ENCODE results near the gene ACTR8. TPM values are rescaled to one million over a fixed set of nuclear protein-coding genes. Genes with fewer than 3 reads are reported as not detected.
A peak's percentile ranks its signal among the peaks of the same experiment; 100 is the strongest.

The ACTR8 gene
- total and polyA plus RNA-seq, 2 of the 13 experiments (the other 11 are each of a cell fraction or from before 2014, with no cell fraction given): 15.5 to 29.0 TPM

DNA sequence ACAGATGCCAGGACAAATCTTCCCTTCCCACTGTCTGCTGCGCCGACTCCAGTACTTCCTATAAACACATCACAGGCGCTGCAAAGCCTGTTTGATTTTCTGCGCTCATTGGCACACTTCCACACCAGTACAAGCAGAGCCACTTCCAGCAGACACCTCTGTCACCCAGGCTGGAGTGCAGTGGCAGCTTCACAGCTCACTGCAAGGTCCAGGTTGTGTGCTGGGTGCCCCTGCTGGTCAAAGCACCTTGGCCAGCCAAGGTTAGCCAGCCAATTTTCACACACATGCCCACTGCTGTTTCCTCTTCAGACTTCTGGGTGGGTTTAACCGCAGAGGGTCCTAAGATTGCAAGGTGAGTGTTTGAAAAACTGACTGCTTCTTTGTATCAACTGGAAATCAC lies 40.7 kb downstream of the ACTR8 start (continued):
- TF ChIP-seq, protein P1, sequence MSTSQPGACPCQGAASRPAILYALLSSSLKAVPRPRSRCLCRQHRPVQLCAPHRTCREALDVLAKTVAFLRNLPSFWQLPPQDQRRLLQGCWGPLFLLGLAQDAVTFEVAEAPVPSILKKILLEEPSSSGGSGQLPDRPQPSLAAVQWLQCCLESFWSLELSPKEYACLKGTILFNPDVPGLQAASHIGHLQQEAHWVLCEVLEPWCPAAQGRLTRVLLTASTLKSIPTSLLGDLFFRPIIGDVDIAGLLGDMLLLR (CRISPR knock-in tag; IDR thresholded peaks at IDR 0.05): 0 out of 2 replicates have a peak, but pooled peaks have one; percentile 27
- TF ChIP-seq ZNF674 (CRISPR knock-in tag; IDR thresholded peaks at IDR 0.05; ENCODE audit: low read depth) (no peak), REPIN1 (CRISPR knock-in tag; IDR thresholded peaks at IDR 0.05; ENCODE audit: borderline replicate concordance, low read depth) (0 out of 2 replicates have a peak, but pooled peaks have one; percentile 49), ZFX (CRISPR knock-in tag; IDR thresholded peaks at IDR 0.05; ENCODE audit: low read depth) (no peak), CHD4 (IDR thresholded peaks at IDR 0.05; ENCODE audit: borderline replicate concordance, low read length) (no peak), ZNF441 (CRISPR knock-in tag; IDR thresholded peaks at IDR 0.05; ENCODE audit: borderline replicate concordance) (no peak), NR2C2 (CRISPR knock-in tag; IDR thresholded peaks at IDR 0.05; ENCODE audit: borderline replicate concordance) (no peak), SAP130 (CRISPR knock-in tag; IDR thresholded peaks at IDR 0.05; ENCODE audit: low read depth) (no peak; the same call in 1 of the 2 replicates), HIVEP1 (CRISPR knock-in tag; IDR thresholded peaks at IDR 0.05) (0 out of 2 replicates have a peak, but pooled peaks have one; percentile 45), PRMT3 (CRISPR knock-in tag; IDR thresholded peaks at IDR 0.05; ENCODE audit: borderline replicate concordance, low read depth) (no peak), YEATS4 (CRISPR knock-in tag; IDR thresholded peaks at IDR 0.05; ENCODE audit: borderline replicate concordance) (no peak), ZBTB1 (CRISPR knock-in tag; IDR thresholded peaks at IDR 0.05; ENCODE audit: borderline replicate concordance) (no peak), ZNF644 (CRISPR knock-in tag; IDR thresholded peaks at IDR 0.05; ENCODE audit: low read depth) (no peak), HCFC1 (IDR thresholded peaks at IDR 0.05; ENCODE audit: low read depth, low read length) (no peak), GPN1 (CRISPR knock-in tag; IDR thresholded peaks at IDR 0.05; ENCODE audit: borderline replicate concordance) (no peak), ZNF605 (CRISPR knock-in tag; IDR thresholded peaks at IDR 0.05) (no peak), MED1 (CRISPR knock-in tag; IDR thresholded peaks at IDR 0.05) (0 out of 2 replicates have a peak, but pooled peaks have one; percentile 38), ARID2 (CRISPR knock-in tag; IDR thresholded peaks at IDR 0.05; ENCODE audit: borderline replicate concordance) (no peak), ZNF841 (CRISPR knock-in tag; IDR thresholded peaks at IDR 0.05; ENCODE audit: borderline replicate concordance) (no peak), TARDBP (CRISPR knock-in tag; IDR thresholded peaks at IDR 0.05) (peak; percentile 28; the same call in 1 of the 2 replicates)
- TF ChIP-seq, protein P2, sequence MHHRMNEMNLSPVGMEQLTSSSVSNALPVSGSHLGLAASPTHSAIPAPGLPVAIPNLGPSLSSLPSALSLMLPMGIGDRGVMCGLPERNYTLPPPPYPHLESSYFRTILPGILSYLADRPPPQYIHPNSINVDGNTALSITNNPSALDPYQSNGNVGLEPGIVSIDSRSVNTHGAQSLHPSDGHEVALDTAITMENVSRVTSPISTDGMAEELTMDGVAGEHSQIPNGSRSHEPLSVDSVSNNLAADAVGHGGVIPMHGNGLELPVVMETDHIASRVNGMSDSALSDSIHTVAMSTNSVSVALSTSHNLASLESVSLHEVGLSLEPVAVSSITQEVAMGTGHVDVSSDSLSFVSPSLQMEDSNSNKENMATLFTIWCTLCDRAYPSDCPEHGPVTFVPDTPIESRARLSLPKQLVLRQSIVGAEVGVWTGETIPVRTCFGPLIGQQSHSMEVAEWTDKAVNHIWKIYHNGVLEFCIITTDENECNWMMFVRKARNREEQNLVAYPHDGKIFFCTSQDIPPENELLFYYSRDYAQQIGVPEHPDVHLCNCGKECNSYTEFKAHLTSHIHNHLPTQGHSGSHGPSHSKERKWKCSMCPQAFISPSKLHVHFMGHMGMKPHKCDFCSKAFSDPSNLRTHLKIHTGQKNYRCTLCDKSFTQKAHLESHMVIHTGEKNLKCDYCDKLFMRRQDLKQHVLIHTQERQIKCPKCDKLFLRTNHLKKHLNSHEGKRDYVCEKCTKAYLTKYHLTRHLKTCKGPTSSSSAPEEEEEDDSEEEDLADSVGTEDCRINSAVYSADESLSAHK (CRISPR knock-in tag; IDR thresholded peaks at IDR 0.05; ENCODE audit: borderline replicate concordance): 0 out of 2 replicates have a peak, but pooled peaks have one; percentile 35
- TF ChIP-seq, protein P3, sequence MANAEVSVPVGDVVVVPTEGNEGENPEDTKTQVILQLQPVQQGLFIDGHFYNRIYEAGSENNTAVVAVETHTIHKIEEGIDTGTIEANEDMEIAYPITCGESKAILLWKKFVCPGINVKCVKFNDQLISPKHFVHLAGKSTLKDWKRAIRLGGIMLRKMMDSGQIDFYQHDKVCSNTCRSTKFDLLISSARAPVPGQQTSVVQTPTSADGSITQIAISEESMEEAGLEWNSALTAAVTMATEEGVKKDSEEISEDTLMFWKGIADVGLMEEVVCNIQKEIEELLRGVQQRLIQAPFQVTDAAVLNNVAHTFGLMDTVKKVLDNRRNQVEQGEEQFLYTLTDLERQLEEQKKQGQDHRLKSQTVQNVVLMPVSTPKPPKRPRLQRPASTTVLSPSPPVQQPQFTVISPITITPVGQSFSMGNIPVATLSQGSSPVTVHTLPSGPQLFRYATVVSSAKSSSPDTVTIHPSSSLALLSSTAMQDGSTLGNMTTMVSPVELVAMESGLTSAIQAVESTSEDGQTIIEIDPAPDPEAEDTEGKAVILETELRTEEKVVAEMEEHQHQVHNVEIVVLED (CRISPR knock-in tag; IDR thresholded peaks at IDR 0.05; ENCODE audit: borderline replicate concordance): no peak
- TF ChIP-seq, protein P4, sequence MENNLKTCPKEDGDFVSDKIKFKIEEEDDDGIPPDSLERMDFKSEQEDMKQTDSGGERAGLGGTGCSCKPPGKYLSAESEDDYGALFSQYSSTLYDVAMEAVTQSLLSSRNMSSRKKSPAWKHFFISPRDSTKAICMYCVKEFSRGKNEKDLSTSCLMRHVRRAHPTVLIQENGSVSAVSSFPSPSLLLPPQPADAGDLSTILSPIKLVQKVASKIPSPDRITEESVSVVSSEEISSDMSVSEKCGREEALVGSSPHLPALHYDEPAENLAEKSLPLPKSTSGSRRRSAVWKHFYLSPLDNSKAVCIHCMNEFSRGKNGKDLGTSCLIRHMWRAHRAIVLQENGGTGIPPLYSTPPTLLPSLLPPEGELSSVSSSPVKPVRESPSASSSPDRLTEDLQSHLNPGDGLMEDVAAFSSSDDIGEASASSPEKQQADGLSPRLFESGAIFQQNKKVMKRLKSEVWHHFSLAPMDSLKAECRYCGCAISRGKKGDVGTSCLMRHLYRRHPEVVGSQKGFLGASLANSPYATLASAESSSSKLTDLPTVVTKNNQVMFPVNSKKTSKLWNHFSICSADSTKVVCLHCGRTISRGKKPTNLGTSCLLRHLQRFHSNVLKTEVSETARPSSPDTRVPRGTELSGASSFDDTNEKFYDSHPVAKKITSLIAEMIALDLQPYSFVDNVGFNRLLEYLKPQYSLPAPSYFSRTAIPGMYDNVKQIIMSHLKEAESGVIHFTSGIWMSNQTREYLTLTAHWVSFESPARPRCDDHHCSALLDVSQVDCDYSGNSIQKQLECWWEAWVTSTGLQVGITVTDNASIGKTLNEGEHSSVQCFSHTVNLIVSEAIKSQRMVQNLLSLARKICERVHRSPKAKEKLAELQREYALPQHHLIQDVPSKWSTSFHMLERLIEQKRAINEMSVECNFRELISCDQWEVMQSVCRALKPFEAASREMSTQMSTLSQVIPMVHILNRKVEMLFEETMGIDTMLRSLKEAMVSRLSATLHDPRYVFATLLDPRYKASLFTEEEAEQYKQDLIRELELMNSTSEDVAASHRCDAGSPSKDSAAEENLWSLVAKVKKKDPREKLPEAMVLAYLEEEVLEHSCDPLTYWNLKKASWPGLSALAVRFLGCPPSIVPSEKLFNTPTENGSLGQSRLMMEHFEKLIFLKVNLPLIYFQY (CRISPR knock-in tag; IDR thresholded peaks at IDR 0.05; ENCODE audit: borderline replicate concordance): no peak

Measured in HepG2 (cell line).